ENCODE data around the gene METTL25B.

METTL25B gene

DNA sequence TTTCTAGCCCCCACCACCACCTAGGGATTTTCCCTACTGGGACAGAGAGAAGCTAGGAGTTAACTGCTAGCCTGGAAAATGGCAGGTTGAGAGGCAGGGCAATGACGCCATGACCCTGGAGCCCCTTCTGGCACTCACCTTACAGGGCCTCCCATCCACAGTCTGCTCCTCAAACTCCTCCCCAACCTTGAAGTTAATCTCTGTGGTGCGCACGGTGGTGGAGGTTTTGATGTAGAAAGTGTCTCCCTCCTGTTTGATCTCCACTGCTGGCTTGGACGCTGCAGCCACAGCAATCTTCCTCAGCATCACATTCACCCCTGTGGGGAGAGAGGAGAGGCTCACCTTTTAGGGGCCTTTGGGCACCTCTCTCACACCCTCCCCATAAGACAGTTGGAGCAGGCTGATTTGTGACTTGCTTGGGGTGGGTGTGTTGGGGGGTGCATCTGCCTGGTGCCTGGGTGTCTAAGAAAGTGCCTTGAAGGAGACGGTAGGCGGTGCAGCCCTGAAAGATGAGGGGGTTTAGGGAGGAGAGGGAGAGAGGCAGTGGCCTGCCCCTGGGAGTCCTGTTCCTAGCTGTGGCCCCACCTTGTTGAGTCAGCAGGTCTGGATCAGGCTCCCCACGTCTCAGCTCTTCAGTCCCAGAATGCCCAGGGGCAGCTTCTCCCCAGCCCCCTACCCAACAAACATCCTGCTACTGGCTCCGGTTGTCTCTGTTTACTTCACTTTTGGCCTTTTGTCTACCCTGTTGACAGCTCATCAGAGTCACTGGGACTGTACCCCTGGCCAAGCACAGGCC is 27.3 kb upstream of the METTL25B start:
- DNase-seq (ENCODE audit: low read depth), result no peak

- DNase-seq (ENCODE audit: low read depth), result no peak
These were observed 24.9 kb upstream of the METTL25B start for GRCh38 chr1:156703336-156703735.

DNA sequence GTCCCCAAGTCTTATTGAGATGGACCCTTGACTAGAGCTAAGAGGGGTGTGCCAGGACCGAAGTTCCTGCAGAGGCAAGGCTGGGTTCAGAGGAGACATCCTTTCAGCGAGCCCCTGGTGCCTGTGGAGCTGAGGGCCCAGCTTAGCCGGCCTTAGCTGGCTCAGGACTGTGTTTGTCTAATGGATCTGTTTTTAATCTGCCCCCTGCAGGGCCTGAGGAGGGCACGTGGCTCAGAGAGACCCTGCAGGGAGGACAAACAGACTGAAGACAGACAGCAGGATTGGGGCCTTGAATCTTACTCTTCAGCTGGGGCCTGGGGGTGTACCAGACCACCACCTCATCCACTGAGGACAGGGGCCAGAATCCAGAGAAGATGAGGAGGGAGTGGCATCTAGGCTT is 24.5 kb upstream of the METTL25B start:
- DNase-seq (ENCODE audit: low read depth), result no peak

GRCh38 chr1:156704166-156704711 is 24.0 kb upstream of the METTL25B start:
- DNase-seq (ENCODE audit: low read depth), result no peak

GRCh38 chr1:156704930-156705320 is 23.3 kb upstream of the METTL25B start:
- DNase-seq (ENCODE audit: low read depth), result peak; percentile 74

GRCh38 chr1:156705321-156705917 is 22.9 kb upstream of the METTL25B start, which contains the start of gene CRABP2:
TSS of gene CRABP2 (minus strand) at chr1:156705583. CDS start at chr1:156705446, 137 bp downstream.
- DNase-seq (ENCODE audit: low read depth), result peak; percentile 43

DNA sequence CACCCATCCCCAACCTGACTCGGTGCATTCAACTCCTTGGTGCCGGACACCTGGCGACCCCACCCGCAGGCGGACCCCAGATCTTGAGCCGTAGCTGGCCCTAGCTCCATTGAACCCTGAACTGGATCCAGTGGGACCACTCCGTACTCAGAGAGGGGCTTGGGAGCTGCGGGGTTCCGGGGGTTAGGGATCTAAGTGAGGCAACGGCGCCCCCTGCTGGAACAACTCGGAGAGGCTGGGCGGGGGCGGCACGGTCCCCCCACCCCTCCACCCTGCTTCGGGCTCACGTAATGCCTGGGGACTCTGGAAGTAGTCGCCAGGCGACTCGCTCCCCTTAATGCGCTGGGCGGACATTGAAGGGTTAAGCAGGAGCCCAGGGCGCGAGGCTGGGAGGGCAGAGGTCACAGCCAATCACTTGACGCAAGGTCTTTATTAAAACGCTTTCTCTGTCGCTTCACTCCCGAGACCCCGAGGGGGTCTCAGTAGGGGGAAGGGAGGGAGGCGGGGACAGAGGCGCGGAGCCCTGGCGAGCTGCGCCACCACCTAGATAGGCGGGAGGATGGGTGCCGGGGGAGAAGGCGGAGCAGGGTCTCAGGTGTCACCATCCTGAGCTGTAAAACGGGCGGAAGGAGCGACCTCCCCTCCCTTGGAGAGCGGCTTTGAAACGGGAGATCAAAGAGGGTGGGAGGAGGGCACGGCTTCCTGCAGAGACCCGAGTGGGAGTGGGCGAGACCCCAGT is 22.2 kb upstream of the METTL25B start:
- peak; percentile 61 for DNase-seq (ENCODE audit: low read depth)

- DNase-seq (ENCODE audit: low read depth), result peak; percentile 84
These were observed 21.4 kb upstream of the METTL25B start for GRCh38 chr1:156706657-156707416.

DNA sequence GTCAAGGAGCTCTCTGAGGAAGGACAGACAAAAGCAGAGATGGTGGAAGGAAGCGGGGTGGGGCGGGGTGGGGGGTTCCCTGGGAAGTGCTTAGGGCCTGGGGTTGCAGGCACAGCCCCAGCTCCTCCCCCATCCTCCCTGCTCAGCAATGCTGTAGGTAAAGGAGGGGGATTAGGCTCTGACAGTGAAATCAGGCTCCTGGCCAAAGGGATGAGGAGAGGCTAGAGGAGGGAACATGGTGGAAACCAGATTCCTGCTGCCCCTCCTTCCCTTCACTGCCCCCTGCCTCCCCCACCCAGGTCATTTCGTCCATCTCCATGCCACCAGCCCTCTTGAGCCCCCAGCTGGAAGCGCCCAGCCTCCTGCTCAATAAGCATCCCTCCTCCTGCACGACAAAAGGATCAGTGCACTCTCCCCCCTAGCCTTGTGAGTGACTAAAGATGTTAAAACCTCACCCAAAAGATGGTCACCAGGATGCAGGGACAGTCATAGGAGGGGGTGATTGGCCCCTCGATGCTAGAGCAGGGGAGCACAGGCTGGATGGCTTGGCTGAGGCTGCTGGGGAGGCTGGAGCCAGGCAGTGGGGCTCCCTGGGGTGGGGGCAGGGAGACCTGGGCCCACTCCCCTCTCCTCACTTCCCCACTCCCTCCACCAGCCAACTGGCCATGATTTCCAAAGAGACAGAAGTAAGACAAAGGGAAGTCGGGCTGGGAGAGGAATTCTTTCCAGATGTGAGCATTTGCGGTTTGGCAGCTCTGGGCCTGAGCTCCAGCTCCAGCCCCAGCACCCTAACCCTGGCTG is 20.7 kb upstream of the METTL25B start:
- peak; percentile 72 for DNase-seq (ENCODE audit: low read depth)

DNA sequence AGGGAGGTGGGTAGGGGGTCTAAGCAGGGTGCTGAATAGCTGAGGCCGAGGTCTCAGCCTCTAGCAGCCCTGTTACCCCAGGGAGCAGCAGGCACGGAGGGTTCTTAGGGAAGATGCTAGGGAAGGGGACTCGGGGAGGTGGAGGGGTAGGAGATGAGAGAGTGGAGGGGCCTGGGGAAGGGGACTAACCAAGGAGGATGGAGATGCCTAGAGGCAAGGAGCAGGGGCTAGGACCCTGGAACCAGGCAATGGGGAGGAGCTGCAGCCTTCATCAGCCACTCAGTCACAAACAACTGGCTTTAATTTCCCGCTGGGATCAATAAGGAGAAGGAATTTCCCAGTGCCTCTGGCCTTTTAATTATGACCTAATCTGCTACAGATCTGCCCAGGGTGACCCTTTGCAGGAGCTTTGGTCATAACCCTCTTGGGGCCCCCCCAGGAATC is 20.0 kb upstream of the METTL25B start:
- DNase-seq (ENCODE audit: low read depth), result no peak

DNA sequence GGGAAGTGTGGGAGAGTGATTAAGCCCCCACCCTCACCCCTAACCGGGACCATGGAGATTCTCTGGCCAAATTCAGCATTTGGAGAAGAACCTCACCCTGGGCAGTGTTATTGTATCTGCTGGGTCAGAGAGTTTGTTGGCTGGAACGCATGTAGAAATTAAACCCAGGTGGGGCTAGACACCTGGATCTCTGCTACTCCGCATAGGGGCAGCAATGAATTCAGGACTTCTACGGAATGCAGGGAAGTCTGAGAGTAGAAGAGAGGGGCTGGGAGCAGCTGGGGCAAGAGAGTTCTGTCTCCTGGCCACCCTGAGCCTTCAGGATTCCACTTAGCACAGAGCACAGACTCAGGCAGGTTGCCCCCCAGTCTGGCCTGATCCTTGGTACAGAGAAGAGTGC is 19.2 kb upstream of the METTL25B start:
- DNase-seq (ENCODE audit: low read depth), result no peak

DNA sequence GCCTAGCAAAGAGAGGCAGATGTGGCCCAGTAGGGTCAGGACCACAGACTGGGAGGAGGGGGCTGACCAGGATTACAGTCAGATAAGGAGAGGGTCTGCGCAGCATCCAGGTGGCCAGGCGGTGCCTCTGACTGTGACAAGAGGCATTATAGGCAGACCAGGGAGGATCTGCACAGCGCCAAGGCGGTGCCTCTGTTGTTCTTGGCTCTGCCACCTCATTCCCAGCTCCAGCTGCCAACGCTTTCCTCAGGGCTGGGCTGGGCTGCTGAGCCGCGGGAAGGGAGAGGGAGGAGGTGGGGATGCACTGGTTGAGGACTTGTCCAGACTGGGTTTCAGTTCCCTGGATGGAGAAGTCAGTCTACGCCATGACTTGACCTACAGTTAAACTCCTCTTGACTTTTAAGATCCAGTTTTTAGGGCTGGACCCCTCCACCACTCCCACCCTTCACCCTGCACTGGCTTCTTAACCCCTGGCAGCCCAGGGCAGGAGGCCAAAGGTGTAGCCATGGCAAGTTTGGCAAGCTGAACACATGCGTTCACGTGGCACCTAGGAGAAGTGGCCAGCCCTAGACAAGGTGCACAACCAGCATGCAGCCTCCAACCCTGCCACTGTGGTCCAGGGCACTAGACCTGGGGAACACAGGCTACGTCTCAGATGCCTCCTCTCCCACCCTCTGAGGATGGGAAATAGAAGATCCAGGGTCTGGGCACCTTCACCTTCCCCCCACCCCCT is 18.3 kb upstream of the METTL25B start:
- DNase-seq (ENCODE audit: low read depth), result peak; percentile 85

GRCh38 chr1:156711011-156711817 is 17.1 kb upstream of the METTL25B start:
- peak; percentile 49 for DNase-seq (ENCODE audit: low read depth)

DNA sequence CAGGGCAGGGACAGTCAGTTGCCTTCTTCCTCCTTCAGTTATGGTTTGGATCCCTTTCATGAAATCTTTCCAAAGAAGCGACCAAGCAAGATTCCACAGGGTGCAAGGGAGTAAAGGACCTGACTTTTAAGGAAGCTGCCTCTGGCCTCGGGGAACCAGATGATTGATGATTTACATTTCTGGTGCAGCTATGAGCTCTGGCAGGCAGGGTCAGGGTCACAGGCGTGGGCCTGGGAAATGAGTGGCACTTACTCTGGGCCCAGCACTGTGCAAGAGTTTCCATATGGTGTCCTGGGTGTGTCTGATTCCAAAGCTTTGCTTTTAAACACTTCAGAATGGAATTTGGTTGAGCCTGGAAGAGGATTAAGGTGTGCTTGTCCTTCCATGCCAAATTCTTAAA is 15.6 kb upstream of the METTL25B start:
- DNase-seq (ENCODE audit: low read depth), result peak; percentile 66

DNA sequence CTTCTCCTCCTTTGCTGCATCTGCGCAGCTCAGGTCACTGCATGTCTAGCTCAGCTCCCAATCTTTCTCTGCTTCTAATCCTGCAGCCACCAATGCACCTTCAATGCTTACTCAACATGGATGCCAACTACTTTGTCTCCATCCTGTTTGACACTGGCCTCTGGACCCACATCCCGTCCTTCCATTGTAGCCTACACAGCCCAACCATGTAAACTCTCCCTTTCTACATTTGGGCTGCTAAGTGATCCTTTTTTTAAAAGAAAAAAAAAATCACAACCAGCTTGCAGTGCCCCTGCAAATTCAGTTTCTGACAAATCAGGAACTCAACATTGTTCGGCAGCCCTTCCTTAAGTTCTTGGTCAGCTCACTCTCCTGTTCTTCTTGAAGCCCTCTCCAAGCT is 13.4 kb upstream of the METTL25B start:
- DNase-seq (ENCODE audit: low read depth), result no peak

- DNase-seq (ENCODE audit: low read depth), result no peak
These were observed 10.9 kb upstream of the METTL25B start for GRCh38 chr1:156717351-156717750.

DNA sequence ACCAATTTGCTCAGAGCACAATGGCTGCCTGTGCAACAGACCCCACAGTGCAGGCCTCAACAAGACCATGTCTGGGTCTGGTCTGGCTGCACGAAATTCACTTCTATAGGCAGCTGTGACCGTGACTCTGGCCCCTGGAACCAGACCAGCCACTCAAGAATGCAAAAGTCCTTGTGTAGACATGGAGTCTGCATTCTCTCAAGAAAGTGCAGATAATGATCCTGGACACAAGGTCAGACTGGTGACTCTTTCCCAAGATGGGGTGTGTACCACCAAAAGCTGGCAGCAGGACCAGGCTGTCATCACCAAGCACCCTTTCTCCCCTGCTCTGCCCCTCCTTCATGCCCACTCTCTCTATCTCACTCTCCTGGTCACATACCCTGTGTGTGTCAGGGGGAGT is 7.1 kb upstream of the METTL25B start:
- no peak for DNase-seq (ENCODE audit: low read depth)

DNA sequence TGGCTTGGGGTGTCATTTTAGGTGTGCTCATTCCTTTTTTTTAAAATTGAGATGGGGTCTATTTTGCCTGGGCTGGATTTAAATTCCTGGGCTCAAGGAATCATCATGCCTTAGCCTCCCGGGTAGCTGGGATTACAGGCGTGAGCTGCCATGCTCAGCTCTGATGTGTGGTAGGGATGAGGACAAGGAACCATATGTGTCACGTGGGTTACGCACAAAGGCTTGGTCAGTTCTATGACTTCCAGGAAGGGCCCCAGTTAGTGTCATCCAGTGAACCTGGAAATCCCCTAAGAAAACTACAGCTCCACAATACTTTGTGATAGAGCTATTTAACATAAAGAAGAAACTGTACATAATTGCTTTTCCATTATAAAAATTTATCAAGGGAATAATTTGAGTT is 6.7 kb upstream of the METTL25B start:
- no peak for DNase-seq (ENCODE audit: low read depth)

- peak; percentile 92 for DNase-seq (ENCODE audit: low read depth)
These were observed 2.5 kb upstream of the METTL25B start for GRCh38 chr1:156725683-156726280.

Measured in EH (cell line).